WTC11 (cell line): ENCODE data around the gene ABCC4. TPM values are rescaled to one million over a fixed set of nuclear protein-coding genes. Genes with fewer than 3 reads are reported as not detected.

Source experiments
- CTCF ChIP-seq: fragments of 200-600 bp; IDR thresholded peaks from 2 replicates; pipeline ENCODE4 v1.8.0; 2022; ENCODE audit warnings: antibody characterized with exemption
- ESRRA ChIP-seq: sonication (generic); formaldehyde crosslinking; IDR thresholded peaks from 2 replicates; pipeline ENCODE4 v1.8.1; 2022; ENCODE audit warnings: mild to moderate bottlenecking, missing genetic modification reagents, borderline replicate concordance
- FOXP4 ChIP-seq: sonication (generic); formaldehyde crosslinking; IDR thresholded peaks from 2 replicates; pipeline ENCODE4 v1.8.0; 2022; ENCODE audit warnings: mild to moderate bottlenecking, missing genetic modification reagents
- SP1 ChIP-seq: sonication (generic); formaldehyde crosslinking; conservative IDR thresholded peaks from 2 replicates; pipeline ENCODE4 v1.8.1; 2022; ENCODE audit warnings: missing genetic modification reagents
- ZNF138 ChIP-seq: sonication (generic); formaldehyde crosslinking; conservative IDR thresholded peaks from 2 replicates; pipeline ENCODE4 v1.8.1; 2022; ENCODE audit warnings: mild to moderate bottlenecking, moderate library complexity, missing genetic modification reagents
- total RNA-seq: library from RNA; stranded (reverse); gene quantifications from 3 replicates; pipeline ENCODE4 v1.2.3, GENCODE V29; 2021
- TF ChIP-seq, protein P1 (sequence below): sonication (generic); formaldehyde crosslinking; IDR thresholded peaks from 2 replicates; pipeline ENCODE4 v1.8.0; 2022; ENCODE audit warnings: mild to moderate bottlenecking, missing genetic modification reagents

ABCC4 gene
- total RNA-seq, 1 experiment from 2014 or later, result 7.2 TPM

DNA sequence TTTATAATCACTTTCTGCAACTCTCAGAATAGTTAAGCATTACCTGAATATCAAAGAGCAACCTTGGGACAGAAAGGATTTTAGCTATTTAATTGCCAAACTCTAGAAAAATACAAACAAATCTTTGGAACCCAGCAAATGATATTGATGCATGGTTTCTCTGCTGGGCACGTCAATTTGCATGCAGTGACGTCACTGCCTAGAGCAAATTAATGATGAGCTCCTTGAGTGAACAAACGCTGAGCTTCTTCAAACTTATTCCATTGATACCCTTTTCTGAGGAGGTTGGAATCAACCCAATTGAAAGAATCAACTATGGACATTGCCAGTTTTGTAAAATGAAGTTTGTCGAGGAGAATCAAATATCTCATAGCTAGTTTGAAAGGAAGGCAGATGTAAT is 329.0 kb downstream of the ABCC4 start (continued):
- TF ChIP-seq, protein P1, sequence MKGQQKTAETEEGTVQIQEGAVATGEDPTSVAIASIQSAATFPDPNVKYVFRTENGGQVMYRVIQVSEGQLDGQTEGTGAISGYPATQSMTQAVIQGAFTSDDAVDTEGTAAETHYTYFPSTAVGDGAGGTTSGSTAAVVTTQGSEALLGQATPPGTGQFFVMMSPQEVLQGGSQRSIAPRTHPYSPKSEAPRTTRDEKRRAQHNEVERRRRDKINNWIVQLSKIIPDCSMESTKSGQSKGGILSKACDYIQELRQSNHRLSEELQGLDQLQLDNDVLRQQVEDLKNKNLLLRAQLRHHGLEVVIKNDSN (CRISPR knock-in tag), result no peak
- TF ChIP-seq ZNF138 (no peak), FOXP4 (no peak), SP1 (no peak), ESRRA (CRISPR knock-in tag) (no peak), CTCF (no peak)
